Transverse colon (tissue), 3 donors: Measurements from ENCODE around the gene SLC2A5.

Experiments used
- EP300 ChIP-seq: sonication (generic); formaldehyde crosslinking; IDR thresholded peaks from one replicate; pipeline ENCODE4 v1.6.1; 2017; ENCODE audit warnings: antibody characterized with exemption, low read depth
- POLR2A ChIP-seq: fragments of 450-650 bp; IDR thresholded peaks from one replicate; pipeline ENCODE4 v1.6.1; 2016; ENCODE audit warnings: antibody characterized with exemption, mild to moderate bottlenecking, moderate library complexity
- POLR2AphosphoS5 ChIP-seq, 3 donors: sonication (generic); formaldehyde crosslinking; IDR thresholded peaks; one replicate each; pipeline ENCODE4 v1.6.1; 2016; ENCODE audit warnings: antibody characterized with exemption in 3 of 3

DNA sequence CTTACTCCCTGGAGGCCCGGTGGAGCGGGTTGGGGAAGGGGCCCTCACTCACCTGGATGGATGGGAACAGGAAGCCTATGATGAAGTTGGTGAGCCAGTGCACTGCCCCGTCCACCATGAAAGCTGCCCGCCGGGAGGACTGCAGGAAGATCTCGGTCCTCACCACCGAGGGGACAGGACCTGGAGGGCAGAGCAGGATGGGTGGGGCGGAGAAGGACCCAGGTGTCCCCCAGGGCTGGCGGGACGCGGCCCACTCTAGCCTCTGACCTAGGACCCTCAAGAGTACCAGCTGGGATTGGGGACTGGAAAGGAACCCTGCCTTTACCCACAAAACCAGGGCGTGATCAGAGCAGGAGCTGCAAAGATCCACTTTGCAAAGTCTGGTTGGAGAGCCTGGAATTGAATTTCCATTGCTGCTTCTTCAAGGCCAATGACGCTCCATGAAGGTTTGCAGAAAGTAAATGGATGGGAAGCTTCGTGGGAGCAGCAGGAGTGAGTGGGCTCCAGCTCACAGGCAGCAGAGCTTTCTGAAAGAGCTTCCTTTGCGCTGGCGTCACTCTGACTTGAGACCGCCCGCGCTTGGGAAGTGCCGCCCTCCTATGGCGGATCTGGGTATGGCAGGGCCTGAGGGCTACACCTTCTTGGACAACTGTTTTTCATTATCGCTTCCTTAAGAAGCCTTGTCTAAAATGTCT is 64.6 kb downstream of the SLC2A5 start:
- TF ChIP-seq POLR2A, result no peak
- no peak for TF ChIP-seq POLR2AphosphoS5 (IDR thresholded peaks at IDR 0.05)
- TF ChIP-seq EP300, result no peak
